Retinal pigment epithelial cell (primary cell): ENCODE measurements around the gene IRF3.

Source experiments
- DNase-seq: peaks from one replicate; pipeline ENCODE4 v3.0.0-alpha.2; 2010; ENCODE audit warnings: low read depth
- H3K4me3 ChIP-seq: 2 replicates; pipeline ENCODE4 v1.5.1; 2011; ENCODE audit warnings: mild to moderate bottlenecking, low read length, control low read depth, moderate library complexity
- TF ChIP-seq, protein P1 (sequence below): conservative IDR thresholded peaks from 2 replicates; pipeline ENCODE4 v1.5.1; 2011; ENCODE audit warnings: low read depth, low read length, control low read depth, inconsistent platforms

Gene IRF3

GRCh38 chr19:49613374-49613773, 52.3 kb downstream of the IRF3 start:
- TF ChIP-seq, protein P1, sequence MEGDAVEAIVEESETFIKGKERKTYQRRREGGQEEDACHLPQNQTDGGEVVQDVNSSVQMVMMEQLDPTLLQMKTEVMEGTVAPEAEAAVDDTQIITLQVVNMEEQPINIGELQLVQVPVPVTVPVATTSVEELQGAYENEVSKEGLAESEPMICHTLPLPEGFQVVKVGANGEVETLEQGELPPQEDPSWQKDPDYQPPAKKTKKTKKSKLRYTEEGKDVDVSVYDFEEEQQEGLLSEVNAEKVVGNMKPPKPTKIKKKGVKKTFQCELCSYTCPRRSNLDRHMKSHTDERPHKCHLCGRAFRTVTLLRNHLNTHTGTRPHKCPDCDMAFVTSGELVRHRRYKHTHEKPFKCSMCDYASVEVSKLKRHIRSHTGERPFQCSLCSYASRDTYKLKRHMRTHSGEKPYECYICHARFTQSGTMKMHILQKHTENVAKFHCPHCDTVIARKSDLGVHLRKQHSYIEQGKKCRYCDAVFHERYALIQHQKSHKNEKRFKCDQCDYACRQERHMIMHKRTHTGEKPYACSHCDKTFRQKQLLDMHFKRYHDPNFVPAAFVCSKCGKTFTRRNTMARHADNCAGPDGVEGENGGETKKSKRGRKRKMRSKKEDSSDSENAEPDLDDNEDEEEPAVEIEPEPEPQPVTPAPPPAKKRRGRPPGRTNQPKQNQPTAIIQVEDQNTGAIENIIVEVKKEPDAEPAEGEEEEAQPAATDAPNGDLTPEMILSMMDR: no peak
- H3K4me3 ChIP-seq: no peak overlapping the region
- no peak for DNase-seq
